HEK293T (cell line): ENCODE measurements around the gene NLGN2.
A peak's percentile ranks its signal among the peaks of the same experiment; 100 is the strongest.

ENCODE experiments used
- CTCF ChIA-PET: fragments of 350-600 bp; formaldehyde crosslinking; extraction: SDS; loops from one replicate; lab custom pipeline; 2021; ENCODE audit warnings: antibody characterized with exemption, inconsistent platforms; lab: Yijun Ruan, JAX
- POLR2A ChIA-PET: fragments of 350-600 bp; formaldehyde crosslinking; extraction: SDS; loops from one replicate; lab custom pipeline; 2020; ENCODE audit warnings: antibody characterized with exemption, inconsistent platforms; lab: Yijun Ruan, JAX
- DNase-seq: peaks from one replicate; pipeline ENCODE4 v3.0.0; 2012; ENCODE audit warnings: mixed read lengths; ENCODE audit errors: extremely low spot score
- ARNT ChIP-seq: fragments of 450-650 bp; IDR thresholded peaks from 2 replicates; pipeline ENCODE4 v1.6.1; 2017; ENCODE audit warnings: mild to moderate bottlenecking
- BHLHE40 ChIP-seq: fragments of 450-650 bp; IDR thresholded peaks from 2 replicates; pipeline ENCODE4 v1.6.1; 2016; ENCODE audit warnings: mild to moderate bottlenecking, moderate library complexity, borderline replicate concordance
- CTBP1 ChIP-seq: fragments of 450-650 bp; IDR thresholded peaks from 2 replicates; pipeline ENCODE4 v1.6.1; 2016; ENCODE audit warnings: borderline replicate concordance
- ELF4 ChIP-seq: fragments of 450-650 bp; IDR thresholded peaks from 2 replicates; pipeline ENCODE4 v1.6.1; 2017; ENCODE audit warnings: antibody characterized with exemption
- FOXA1 ChIP-seq: fragments of 450-650 bp; IDR thresholded peaks from 2 replicates; pipeline ENCODE4 v1.6.1; 2016; ENCODE audit warnings: mild to moderate bottlenecking
- FOXK2 ChIP-seq: fragments of 450-650 bp; IDR thresholded peaks from 2 replicates; pipeline ENCODE4 v1.6.1; 2016; ENCODE audit warnings: mild to moderate bottlenecking
- FOXM1 ChIP-seq: fragments of 450-650 bp; IDR thresholded peaks from 2 replicates; pipeline ENCODE4 v1.6.1; 2017; ENCODE audit warnings: mild to moderate bottlenecking, borderline replicate concordance
- HDGF ChIP-seq: fragments of 450-650 bp; IDR thresholded peaks from 2 replicates; pipeline ENCODE4 v1.6.1; 2017; ENCODE audit warnings: antibody characterized with exemption, borderline replicate concordance
- L3MBTL2 ChIP-seq: fragments of 450-650 bp; conservative IDR thresholded peaks from 2 replicates; pipeline ENCODE4 v1.6.1; 2016; ENCODE audit warnings: mild to moderate bottlenecking
- LEF1 ChIP-seq: fragments of 450-650 bp; IDR thresholded peaks from 2 replicates; pipeline ENCODE4 v1.6.1; 2017; ENCODE audit warnings: mild to moderate bottlenecking, borderline replicate concordance
- NFRKB ChIP-seq: fragments of 450-650 bp; IDR thresholded peaks from 2 replicates; pipeline ENCODE4 v1.6.1; 2016; ENCODE audit warnings: mild to moderate bottlenecking, moderate library complexity
- PKNOX1 ChIP-seq: fragments of 450-650 bp; IDR thresholded peaks from 2 replicates; pipeline ENCODE4 v1.6.1; 2016
- SP1 ChIP-seq: fragments of 450-650 bp; IDR thresholded peaks from 2 replicates; pipeline ENCODE4 v1.6.1; 2017
- SUZ12 ChIP-seq: fragments of 450-650 bp; IDR thresholded peaks from 2 replicates; pipeline ENCODE4 v1.6.1; 2016; ENCODE audit warnings: mild to moderate bottlenecking
- TARDBP ChIP-seq: fragments of 450-650 bp; IDR thresholded peaks from 2 replicates; pipeline ENCODE4 v1.6.1; 2016
- ZNF384 ChIP-seq: fragments of 450-650 bp; IDR thresholded peaks from 2 replicates; pipeline ENCODE4 v1.6.1; 2016

The NLGN2 gene

GRCh38 chr17:7394452-7395191, 13.0 kb upstream of the NLGN2 start, which contains the start of gene PLSCR3:
Gene PLSCR3 (minus strand): TSS chr17:7394525. CDS start chr17:7394110, 415 bp downstream.
- DNase-seq = peak; percentile 89
- peak; percentile 92 for TF ChIP-seq L3MBTL2
- TF ChIP-seq HDGF = no peak
- TF ChIP-seq FOXA1 = no peak
- no peak; the same call in 1 of the 2 replicates for TF ChIP-seq PKNOX1
- TF ChIP-seq SP1 = no peak
- peak; percentile 57; the same call in 1 of the 2 replicates for TF ChIP-seq LEF1
- TF ChIP-seq NFRKB = no peak
- no peak for TF ChIP-seq SUZ12
- no peak for TF ChIP-seq ELF4
- ChIA-PET CTCF (no interaction called here), POLR2A (interaction anchor here (0.6 to 1.0 kb wide), 4 partner anchors 10 to 32 kb away, joined by 3 to 4 read pairs (median 3); partner anchors contain the start of gene TMEM256)

DNA sequence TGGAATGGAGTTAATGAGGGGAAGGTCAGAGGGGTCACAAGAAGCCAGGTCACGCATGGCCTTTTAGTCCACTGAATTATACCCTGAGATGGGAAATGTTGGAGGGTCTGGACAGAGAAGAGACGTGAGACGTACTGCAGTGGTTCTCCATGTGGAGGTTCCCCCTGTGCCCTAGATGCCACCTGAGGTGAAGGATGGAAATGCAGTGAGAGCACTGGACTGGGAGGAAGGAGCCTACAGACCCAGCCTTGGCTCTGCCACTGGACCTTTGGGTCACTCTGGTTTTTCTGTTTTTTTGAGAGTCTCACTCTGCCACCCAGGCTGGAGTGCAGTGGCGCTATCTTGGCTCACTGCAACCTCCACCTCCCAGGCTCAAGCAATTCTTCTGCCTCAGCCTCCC, 11.5 kb upstream of the NLGN2 start:
- no peak for TF ChIP-seq ELF4
- TF ChIP-seq HDGF = no peak
- no peak for TF ChIP-seq ZNF384
- no peak for TF ChIP-seq SUZ12
- no peak for TF ChIP-seq FOXK2
- no peak for TF ChIP-seq TARDBP
- CTCF ChIA-PET = no interaction called here
- no peak for DNase-seq
- POLR2A ChIA-PET = interaction anchor here (0.9 kb wide), 1 partner anchor 8 kb away, joined by 4 read pairs; the partner anchor contains the start of gene TMEM256

DNA sequence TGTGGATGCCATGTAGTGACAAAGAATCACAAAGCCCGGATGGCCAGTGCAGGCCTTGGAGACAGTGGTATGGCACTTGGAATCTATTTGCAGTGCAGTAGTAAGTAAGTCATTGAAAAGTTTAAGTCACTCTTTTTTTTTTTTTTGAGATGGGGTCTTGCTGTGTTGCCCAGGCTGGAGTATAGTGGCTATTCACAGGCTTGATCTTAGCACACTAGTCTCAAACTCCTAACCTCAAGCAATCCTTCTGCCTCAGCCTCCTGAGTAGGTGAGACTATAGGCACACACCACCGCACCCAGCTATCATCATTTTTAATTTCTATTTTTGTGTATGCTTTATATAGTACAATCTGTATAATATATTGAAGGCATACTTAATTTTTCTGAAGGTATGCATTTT, 9.0 kb upstream of the NLGN2 start:
- ChIA-PET CTCF (no interaction called here), POLR2A (interaction anchor here (1.2 to 1.6 kb wide), 5 partner anchors 10 to 148 kb away, joined by 3 to 4 read pairs (median 3); no protein-coding TSS in a partner anchor)

DNA sequence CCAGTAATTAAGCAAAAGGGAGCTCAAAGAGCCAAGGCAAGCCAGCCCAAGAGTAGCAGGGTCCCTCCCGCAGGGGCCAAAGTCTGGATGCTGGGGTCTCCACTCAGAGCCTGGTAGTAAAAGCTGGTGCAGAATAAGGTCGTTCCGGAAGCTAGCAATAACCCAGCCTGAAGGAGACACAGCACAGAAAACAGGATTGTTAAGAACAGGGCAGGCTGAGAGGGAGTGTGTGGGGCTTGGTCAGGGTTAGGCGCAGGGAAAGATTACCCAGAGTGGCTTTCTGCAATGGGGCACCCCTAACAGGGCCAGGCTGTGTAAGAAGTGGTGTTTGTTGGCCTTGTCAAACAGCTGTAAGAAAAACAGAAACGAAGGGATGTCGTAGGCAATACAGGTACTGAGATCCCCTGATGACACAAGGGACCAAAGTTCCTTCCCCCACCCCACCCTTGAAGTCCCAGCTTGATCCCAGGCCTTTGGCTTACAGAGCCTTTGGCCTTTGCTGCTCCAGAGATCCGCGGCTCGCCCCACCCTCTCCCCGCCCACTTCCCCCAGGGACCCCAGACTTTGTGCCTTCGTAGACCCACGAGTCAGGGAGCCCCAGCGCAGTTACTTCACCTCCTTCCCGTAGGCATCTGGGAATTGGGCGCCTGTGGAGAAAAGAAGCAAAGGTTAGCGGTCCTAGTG, 4.5 kb upstream of the NLGN2 start:
- no peak for DNase-seq
- TF ChIP-seq NFRKB (no peak), ELF4 (no peak), HDGF (no peak), TARDBP (no peak), PKNOX1 (no peak), LEF1 (no peak), FOXK2 (no peak), FOXM1 (no peak), L3MBTL2 (no peak), BHLHE40 (no peak), FOXA1 (no peak), CTBP1 (no peak)
- CTCF ChIA-PET = interaction anchor here (0.6 kb wide), 1 partner anchor 856 kb away, joined by 4 read pairs; no protein-coding TSS in a partner anchor
- POLR2A ChIA-PET = interaction anchor here (1.0 to 2.1 kb wide), 7 partner anchors 15 to 136 kb away, joined by 3 to 25 read pairs (median 5); partner anchors contain the start of gene CHRNB1

More for the DNA sequence above, 9.0 kb upstream of the NLGN2 start:
- no peak for DNase-seq
- TF ChIP-seq TARDBP = no peak
- TF ChIP-seq ZNF384 = peak; percentile 57; the same call in 1 of the 2 replicates

DNA sequence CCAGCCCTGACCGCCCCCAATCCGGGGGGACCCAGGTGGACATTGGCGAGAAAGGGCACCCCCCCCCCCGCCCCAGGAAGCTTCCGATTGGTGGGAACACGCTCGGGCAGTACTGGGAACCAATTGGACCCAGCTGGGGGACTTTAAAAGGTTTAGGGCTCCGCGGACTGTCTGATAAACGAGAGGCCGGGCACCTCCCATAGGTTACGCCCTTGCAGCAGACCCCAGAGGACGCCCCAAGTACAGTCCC, 4.0 kb upstream of the NLGN2 start:
- no peak for TF ChIP-seq TARDBP
- no peak for TF ChIP-seq FOXA1
- TF ChIP-seq FOXK2 = no peak
- no peak for TF ChIP-seq ARNT
- no peak for TF ChIP-seq L3MBTL2
- TF ChIP-seq FOXM1 = no peak
- ChIA-PET CTCF (interaction anchor here (0.6 kb wide), 3 partner anchors 43 to 855 kb away, joined by 3 to 4 read pairs (median 3); no protein-coding TSS in a partner anchor), POLR2A (interaction anchor here (0.6 to 2.1 kb wide), 26 partner anchors 8 to 284 kb away, joined by 3 to 25 read pairs (median 4); partner anchors contain the start of genes CHRNB1, PLSCR3, TMEM102 and TP53)
- peak; percentile 30 for DNase-seq

GRCh38 chr17:7403977-7404736, 3.5 kb upstream of the NLGN2 start, which contains the start of gene TMEM256:
Gene TMEM256 (minus strand): TSS chr17:7404097. CDS start chr17:7404084, 13 bp downstream.
- CTCF ChIA-PET = interaction anchor here (0.6 kb wide), 3 partner anchors 43 to 855 kb away, joined by 3 to 4 read pairs (median 3); no protein-coding TSS in a partner anchor
- POLR2A ChIA-PET = interaction anchor here (0.6 to 2.1 kb wide), 27 partner anchors 8 to 283 kb away, joined by 3 to 25 read pairs (median 4); partner anchors contain the start of genes CHRNB1, PLSCR3, POLR2A and TMEM102
- 0 out of 2 replicates have a peak, but pooled peaks have one; percentile 38 for TF ChIP-seq SP1
- no peak for TF ChIP-seq ARNT
- no peak for TF ChIP-seq L3MBTL2
- no peak for TF ChIP-seq LEF1
- TF ChIP-seq HDGF = peak; percentile 45; the same call in 1 of the 2 replicates
- no peak for TF ChIP-seq FOXA1
- TF ChIP-seq PKNOX1 = no peak
- TF ChIP-seq BHLHE40 = no peak
- no peak for TF ChIP-seq NFRKB
- peak; percentile 93 for DNase-seq
